ENCODE results near the gene SLC2A4.

The SLC2A4 gene

GRCh38 chr17:7307686-7308624 lies 26.4 kb downstream of the SLC2A4 start:
- DNase-seq = peak; percentile 66

- peak; percentile 96 for DNase-seq
These were observed 27.3 kb downstream of the SLC2A4 start for GRCh38 chr17:7308625-7309433.

GRCh38 chr17:7309628-7310027 lies 28.1 kb downstream of the SLC2A4 start:
- no peak for DNase-seq

GRCh38 chr17:7311110-7311705 lies 29.7 kb downstream of the SLC2A4 start:
- DNase-seq = no peak

- no peak for DNase-seq
These were observed 31.0 kb downstream of the SLC2A4 start for GRCh38 chr17:7312432-7313087.

- DNase-seq = no peak
These were observed 31.8 kb downstream of the SLC2A4 start for GRCh38 chr17:7313088-7313889.

GRCh38 chr17:7313890-7314718 lies 32.6 kb downstream of the SLC2A4 start:
- no peak for DNase-seq

- peak; percentile 94 for DNase-seq
These were observed 33.4 kb downstream of the SLC2A4 start, which contains the start of gene GPS2 for GRCh38 chr17:7314719-7315569. Gene GPS2, minus strand, starts transcription at chr17:7315360. Its CDS starts 308 bp downstream, at chr17:7315052.

- DNase-seq = no peak
These were observed 34.2 kb downstream of the SLC2A4 start for GRCh38 chr17:7315570-7316235.

GRCh38 chr17:7317161-7317803 lies 35.8 kb downstream of the SLC2A4 start:
- DNase-seq = no peak

GRCh38 chr17:7318121-7318860 lies 36.8 kb downstream of the SLC2A4 start:
- no peak for DNase-seq

- DNase-seq = no peak
These were observed 39.9 kb downstream of the SLC2A4 start for GRCh38 chr17:7321466-7321865.

- DNase-seq = no peak
These were observed 41.1 kb downstream of the SLC2A4 start for GRCh38 chr17:7322520-7323194.

GRCh38 chr17:7323731-7324437 lies 42.4 kb downstream of the SLC2A4 start:
- peak; percentile 67 for DNase-seq

- no peak for DNase-seq
These were observed 42.9 kb downstream of the SLC2A4 start for GRCh38 chr17:7324438-7324779.

- DNase-seq = no peak
These were observed 43.6 kb downstream of the SLC2A4 start for GRCh38 chr17:7325031-7325528.

GRCh38 chr17:7326186-7326585 lies 44.7 kb downstream of the SLC2A4 start:
- no peak for DNase-seq
